ENCODE measurements around the gene ZNF205. TPM values are rescaled to one million over a fixed set of nuclear protein-coding genes. Genes with fewer than 3 reads are reported as not detected.
"Not testable (repeated sequence)": the region's sequence is repeated elsewhere in the genome, so short reads cannot be mapped to it uniquely, and the experiment has no call there.

The ZNF205 gene
- polyA plus RNA-seq, 3 donors, result 8.7 to 16.0 (median 13.2) TPM

DNA sequence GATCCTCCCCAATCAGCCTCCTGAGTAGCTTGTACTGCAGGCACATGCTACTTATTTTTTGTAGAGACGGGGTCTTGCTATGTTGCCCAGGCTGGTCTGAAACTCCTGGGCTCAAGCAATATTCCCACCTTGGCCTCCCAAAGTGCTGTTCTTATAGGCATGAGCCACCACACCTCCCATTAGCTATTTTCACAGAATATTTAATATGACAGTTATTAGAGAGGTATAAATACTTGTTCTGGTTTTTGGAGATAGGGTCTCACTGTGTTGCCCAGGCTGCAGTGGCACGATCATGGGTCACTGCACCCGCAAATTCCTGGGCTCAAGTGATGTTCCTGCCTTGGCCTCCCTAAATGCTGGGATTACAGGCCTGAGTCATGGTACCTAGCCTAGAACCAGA is 43.6 kb downstream of the ZNF205 start:
- no peak overlapping the region for H3K27ac ChIP-seq (ENCODE audit: low read depth, low read length)
- WGBS, 3 donors, result 96 to 97% (median 97%) methylated on average over 3 of the region's 3 CpGs

DNA sequence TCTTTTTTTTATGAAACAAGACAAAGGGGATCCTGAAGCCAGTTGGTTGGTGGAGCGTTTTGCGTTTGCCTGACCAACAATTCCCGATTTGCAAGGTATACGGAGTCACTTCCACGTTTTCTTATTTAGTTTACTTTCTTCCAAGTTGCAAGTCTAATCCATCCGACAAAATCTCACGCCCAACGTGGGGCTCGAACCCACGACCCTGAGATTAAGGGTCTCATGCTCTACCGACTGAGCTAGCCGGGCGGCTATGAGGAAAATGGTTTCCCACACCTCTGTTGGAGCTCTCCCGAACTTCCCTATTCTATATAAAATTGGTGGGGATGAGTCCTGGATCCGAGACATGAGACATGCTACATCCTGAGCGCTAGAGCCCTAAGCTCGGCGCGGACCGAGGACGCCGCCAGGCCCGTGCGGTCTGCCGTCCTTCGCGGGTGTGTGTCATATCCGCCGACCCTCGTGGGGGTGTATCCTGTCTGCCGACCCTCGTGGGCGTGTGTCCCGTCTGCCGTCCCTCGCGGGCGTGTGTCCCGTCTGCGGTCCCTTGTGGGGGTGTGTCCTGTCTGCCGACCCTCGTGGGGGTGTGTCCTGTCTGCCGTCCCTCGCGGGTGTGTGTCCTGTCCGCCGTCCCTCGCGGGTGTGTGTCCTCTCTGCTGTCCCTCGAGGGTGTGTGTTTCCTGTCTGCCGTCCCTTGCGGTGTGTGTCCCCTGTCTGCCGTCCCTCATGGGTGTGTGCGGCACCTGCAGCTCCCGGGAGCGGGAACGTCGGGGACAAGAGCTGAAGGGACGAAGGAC is 45.0 kb downstream of the ZNF205 start:
- 1 to 2% (median 1%) methylated on average over 59 of the region's 59 CpGs for WGBS, 3 donors
- peak overlapping the region; percentile 53 for H3K27ac ChIP-seq (ENCODE audit: low read depth, low read length)

DNA sequence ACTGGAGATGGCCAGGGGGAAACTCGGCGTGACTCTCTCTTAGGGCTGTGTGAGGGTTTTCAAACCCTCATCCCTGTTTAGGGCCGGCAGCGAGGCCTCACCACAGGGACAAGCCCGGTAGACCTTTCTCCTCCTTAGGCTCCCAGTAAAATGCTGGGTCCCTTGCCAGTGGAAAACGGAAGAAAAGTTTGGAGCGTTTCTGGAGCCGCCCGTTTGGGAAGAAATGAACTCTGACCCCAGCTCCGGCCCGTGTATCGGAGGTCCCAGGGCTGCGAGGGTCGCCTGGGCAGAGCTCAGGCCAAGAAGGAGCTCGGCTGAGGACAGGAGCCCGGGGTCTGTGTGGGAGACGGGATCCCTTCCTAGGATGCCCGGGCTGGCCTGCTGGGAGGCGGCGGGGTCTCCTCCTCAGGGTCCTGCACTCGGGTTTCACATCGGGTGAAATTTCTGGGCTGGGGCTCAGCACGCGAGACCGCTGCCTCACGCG is 45.7 kb downstream of the ZNF205 start:
- H3K27ac ChIP-seq (ENCODE audit: low read depth, low read length), result peak overlapping the region; percentile 53
- WGBS, 3 donors, result 0 to 1% (median 0%) methylated on average over 27 of the region's 27 CpGs

DNA sequence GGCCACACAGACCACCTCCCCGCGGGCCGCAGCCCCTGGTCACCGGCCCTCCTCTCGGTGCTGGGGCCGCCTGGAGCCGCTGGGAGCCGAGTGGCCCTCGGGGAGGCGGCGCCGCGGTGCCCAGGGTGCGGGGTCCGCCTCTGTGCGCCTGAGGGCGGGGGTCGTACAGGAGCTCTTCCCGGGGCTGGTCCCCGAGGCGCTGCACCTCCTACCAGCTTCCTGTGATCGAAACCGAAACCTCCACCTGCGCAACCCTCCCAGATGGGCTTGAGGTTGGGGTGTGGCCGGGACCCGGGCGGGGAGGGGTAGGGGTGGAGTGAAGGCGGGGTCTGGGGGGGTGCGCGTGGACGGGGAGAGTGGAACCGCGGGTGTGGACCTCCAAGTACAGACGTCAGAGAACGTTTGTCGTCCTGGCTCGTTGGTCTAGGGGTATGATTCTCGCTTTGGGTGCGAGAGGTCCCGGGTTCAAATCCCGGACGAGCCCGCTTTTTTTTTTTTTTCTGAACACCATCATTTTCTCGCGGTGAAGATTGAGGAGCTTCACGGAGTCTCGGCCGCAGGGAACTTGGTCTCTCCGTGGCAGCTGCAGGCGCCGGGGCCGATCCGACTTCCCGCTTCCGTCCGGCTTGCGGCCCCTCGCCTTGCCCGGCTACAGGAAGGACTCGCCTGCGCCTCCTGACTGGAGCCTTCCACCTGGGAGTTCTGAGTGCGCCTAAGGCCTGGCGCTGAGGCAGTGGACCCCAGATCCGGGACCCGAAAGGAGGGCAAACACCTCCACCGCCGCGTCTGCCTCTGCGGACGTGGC is 46.3 kb downstream of the ZNF205 start:
- 1 to 3% (median 1%) methylated on average over 54 to 70 of the region's 70 CpGs for WGBS, 3 donors
- no peak overlapping the region for H3K27ac ChIP-seq (ENCODE audit: low read depth, low read length)

DNA sequence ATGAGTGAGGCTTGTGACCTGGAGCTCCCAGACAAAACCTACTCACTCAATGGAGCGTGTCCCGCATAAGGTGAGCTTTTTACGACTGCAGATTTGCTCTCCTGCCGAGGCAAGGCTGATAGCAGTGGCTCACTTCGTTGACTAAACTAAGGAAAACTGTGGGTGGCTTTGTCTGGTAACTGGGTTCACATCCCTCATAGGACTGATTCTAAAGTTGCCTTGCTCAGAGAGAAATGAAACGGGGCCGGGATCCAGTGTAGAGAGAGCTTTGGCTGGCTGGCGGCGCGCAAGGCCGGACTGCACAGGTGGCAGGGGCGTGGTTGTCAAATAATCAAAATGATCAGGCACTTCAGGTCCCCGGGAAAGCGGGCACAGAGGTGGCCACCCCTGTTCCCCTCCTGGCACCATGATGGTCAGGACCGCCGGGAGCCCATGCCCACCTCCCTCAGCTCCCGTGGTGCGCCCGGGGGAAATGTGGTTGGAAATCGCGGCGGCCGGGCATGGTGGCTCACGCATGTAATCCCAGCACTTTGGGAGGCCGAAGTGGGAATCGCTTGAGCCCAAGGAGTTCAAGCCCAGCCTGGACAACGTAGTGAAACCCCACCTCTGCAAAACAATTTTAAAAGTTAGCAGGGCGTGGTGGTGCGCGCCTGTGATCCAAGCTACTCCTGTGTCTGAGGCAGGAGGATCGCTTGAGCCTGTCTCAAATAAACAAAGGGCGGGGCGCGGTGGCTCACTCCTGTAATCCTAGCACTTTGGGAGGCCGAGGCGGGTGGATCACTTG is 49.0 kb downstream of the ZNF205 start:
- no peak overlapping the region for H3K27ac ChIP-seq (ENCODE audit: low read depth, low read length)
- WGBS, 3 donors, result 81 to 92% (median 84%) methylated on average over 36 of the region's 36 CpGs

DNA sequence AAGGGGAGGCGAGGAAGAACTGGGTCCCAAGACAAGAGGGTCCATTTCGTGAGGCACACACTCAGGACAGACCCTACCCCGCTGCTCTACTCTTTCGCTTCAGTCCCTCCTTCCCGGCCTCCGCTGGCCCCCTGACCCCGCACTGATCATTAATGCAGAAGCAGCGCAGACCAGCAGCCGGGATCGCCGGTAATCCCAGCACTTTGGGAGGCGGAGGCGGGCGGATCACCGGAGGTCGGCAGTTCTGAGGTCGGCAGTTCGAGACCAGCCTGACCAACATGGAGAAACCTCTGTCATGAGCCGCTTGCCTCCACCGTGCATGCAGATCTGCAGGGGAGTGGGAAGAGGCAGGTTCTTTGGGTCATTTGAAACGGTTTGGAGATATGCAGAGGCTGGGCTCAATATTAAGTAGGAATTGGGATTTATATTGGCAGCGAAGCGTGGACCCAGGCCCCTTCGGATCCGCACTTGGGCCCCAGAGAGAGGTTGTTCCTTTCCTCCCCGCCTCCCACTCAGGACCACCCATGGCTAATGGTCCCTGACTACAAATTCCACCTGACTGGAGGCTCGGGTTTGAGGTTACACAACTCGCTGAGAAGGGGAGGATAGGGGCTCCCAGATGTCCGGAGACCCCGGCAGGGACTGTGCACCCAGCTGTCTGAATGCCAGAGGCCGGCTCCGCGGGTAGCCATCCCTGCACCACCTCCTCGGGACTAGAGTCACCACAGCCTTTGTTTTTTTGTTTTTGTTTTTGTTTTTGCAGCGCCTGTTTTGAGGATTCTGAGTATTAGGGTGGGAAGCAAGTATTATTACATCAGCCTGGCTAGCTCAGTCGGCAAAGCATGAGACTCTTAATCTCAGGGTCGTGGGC is 52.0 kb downstream of the ZNF205 start:
- WGBS, 3 donors, result 80 to 85% (median 84%) methylated on average over 37 of the region's 37 CpGs
- no peak overlapping the region for H3K27ac ChIP-seq (ENCODE audit: low read depth, low read length)

DNA sequence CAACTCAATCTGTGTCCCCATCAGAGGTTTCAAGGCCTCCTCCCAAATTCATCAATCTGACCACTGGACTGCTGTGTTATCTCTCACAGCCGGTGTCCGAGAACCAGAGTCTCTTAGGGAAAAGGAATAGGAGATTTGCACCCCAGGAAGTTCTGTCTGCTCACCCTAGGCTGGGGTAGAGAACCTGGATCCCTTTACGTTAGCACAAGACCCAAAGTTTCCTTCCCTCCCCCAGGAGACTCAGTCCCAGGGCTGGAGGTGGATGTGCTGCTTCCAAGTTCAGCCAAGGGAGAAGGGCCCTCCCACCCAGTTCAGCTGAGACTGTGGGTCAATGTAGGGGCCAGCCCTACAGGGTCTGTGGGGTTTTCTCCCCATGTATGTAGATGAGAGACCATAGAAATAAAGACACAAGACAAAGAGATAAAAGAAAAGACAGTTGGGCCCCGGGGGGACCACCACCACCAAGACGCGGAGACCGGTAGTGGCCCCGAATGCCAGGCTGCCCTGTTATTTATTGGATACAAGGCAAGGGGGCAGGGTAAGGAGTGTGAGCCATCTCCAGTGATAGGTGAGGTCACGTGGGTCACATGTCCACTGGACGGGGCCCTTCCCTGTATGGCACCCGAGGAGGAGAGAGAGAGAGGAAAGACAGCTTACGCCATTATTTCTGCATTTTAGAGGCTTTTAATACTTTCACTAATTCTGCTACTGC is 52.9 kb downstream of the ZNF205 start:
- 83 to 90% (median 87%) methylated on average over 12 of the region's 12 CpGs for WGBS, 3 donors
- no peak overlapping the region for H3K27ac ChIP-seq (ENCODE audit: low read depth, low read length)

DNA sequence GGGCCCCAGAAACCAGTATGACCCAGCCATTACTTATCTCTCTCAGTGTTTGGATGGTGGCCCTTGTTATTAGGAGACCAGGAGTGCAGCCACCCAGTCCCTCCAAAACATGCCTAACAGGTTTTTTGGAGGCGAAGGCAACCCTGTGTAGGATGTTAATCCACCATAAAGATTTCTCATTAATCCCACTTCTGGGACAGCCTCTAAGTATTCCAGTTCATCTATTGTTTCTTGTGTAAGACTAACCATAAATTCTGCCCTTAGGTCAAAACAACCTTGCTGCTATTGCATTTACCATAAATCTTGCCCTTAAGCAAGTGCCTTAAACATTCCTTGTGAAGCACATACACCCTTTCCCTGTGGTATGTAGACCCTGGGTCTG is 54.1 kb downstream of the ZNF205 start:
- WGBS, 3 donors, result 10 to 39% (median 20%) methylated on average over 1 of the region's 1 CpG
- H3K27ac ChIP-seq (ENCODE audit: low read depth, low read length), result no peak overlapping the region

DNA sequence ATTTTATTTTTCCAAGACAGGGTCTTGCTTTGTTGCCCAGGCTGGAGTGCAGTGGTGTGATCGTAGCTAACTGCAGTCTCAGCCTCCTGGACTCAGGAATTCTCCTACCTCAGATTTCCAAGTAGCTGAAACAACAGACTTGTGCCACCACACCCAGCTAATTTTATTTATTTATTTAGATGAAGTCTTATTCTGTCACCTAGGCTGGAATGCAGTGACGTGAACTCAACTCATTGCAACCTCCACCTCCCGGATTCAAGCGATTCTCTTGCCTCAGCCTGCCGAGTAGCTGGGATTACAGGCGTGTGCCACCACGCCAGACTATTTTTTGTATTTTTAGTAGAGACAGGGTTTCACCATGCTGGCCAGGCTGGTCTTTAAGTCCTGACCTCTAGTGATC is 56.3 kb downstream of the ZNF205 start:
- WGBS, 3 donors, result 75 to 86% (median 82%) methylated on average over 7 of the region's 7 CpGs
- H3K27ac ChIP-seq (ENCODE audit: low read depth, low read length), result not testable (repeated sequence)

Other genes starting within 250 kb of the ZNF205 start
- 10 to 100 TPM; 15.8 to 43.1 (median 32.4) TPM for gene FLYWCH2, start 229.4 kb upstream of the ZNF205 start, polyA plus RNA-seq
- 10 to 100 TPM in 2 of 3 donors, 1 to 10 TPM in 1; 8.8 to 23.7 (median 20.9) TPM for gene FLYWCH1, start 200.7 kb upstream of the ZNF205 start, polyA plus RNA-seq
- under 1 TPM in 2 of 3 donors, not detected in 1; 0.07 to 0.22 TPM for gene KREMEN2, start 148.3 kb upstream of the ZNF205 start, polyA plus RNA-seq
- gene PAQR4, start 143.2 kb upstream of the ZNF205 start, polyA plus RNA-seq, result 1 to 10 TPM; 2.9 to 7.7 (median 4.7) TPM
- gene PKMYT1, start 132.1 kb upstream of the ZNF205 start, polyA plus RNA-seq, result 1 to 10 TPM in 2 of 3 donors, under 1 TPM in 1; 0.90 to 2.2 (median 1.5) TPM
- 1 to 10 TPM in 1 of 3 donors, under 1 TPM in 1, not detected in 1; 0.30 to 2.8 TPM for gene CLDN9, start 99.7 kb upstream of the ZNF205 start, polyA plus RNA-seq
- under 1 TPM in 1 of 3 donors, not detected in 2; 0.86 TPM for gene CLDN6, start 94.4 kb upstream of the ZNF205 start, polyA plus RNA-seq
- gene TNFRSF12A, start 92.2 kb upstream of the ZNF205 start, polyA plus RNA-seq, result 100 to 1,000 TPM in 1 of 3 donors, 10 to 100 TPM in 2; 23.7 to 149 (median 50.2) TPM
- 100 to 1,000 TPM in 1 of 3 donors, 10 to 100 TPM in 2; 28.0 to 107 (median 55.0) TPM for gene HCFC1R1, start 88.6 kb upstream of the ZNF205 start, polyA plus RNA-seq
- gene THOC6, start 88.6 kb upstream of the ZNF205 start, polyA plus RNA-seq, result 10 to 100 TPM; 11.3 to 25.2 (median 24.8) TPM
- 10 to 100 TPM in 1 of 3 donors, 1 to 10 TPM in 1, under 1 TPM in 1; 0.45 to 77.9 (median 2.8) TPM for gene BICDL2, start 75.6 kb upstream of the ZNF205 start, polyA plus RNA-seq
- gene MMP25, start 66.0 kb upstream of the ZNF205 start, polyA plus RNA-seq, result 10 to 100 TPM in 2 of 3 donors, under 1 TPM in 1; 0.84 to 57.3 (median 11.4) TPM
- 100 to 1,000 TPM in 1 of 3 donors, 10 to 100 TPM in 2; 77.7 to 209 (median 87.0) TPM for gene IL32, start 46.9 kb upstream of the ZNF205 start, polyA plus RNA-seq
- gene ZSCAN10, start 13.3 kb upstream of the ZNF205 start, polyA plus RNA-seq, result not detected
- 1 to 10 TPM; 5.1 to 6.6 (median 5.2) TPM for gene ZNF213, start 22.4 kb downstream of the ZNF205 start, polyA plus RNA-seq
- gene OR1F1, start 75.6 kb downstream of the ZNF205 start, polyA plus RNA-seq, result not detected
- 1 to 10 TPM; 1.9 to 4.8 (median 3.2) TPM for gene ZNF200, start 122.6 kb downstream of the ZNF205 start, polyA plus RNA-seq
- gene MEFV, start 144.0 kb downstream of the ZNF205 start, polyA plus RNA-seq, result 1 to 10 TPM in 2 of 3 donors, under 1 TPM in 1; 0.18 to 2.8 (median 2.1) TPM
- gene ZNF263, start 170.9 kb downstream of the ZNF205 start, polyA plus RNA-seq, result 10 to 100 TPM; 11.9 to 25.7 (median 15.9) TPM
- gene TIGD7, start 192.8 kb downstream of the ZNF205 start, polyA plus RNA-seq, result 1 to 10 TPM; 1.2 to 2.1 (median 2.0) TPM
- 10 to 100 TPM in 2 of 3 donors, 1 to 10 TPM in 1; 8.1 to 15.0 (median 10.4) TPM for gene ZNF75A, start 192.9 kb downstream of the ZNF205 start, polyA plus RNA-seq
- gene OR2C1, start 243.3 kb downstream of the ZNF205 start, polyA plus RNA-seq, result under 1 TPM in 2 of 3 donors, not detected in 1; 0.03 to 0.09 TPM